HG03060 (cell line): ENCODE data around the gene GAGE12E.
"Not testable (repeated sequence)": the region's sequence is repeated elsewhere in the genome, so short reads cannot be mapped to it uniquely, and the experiment has no call there.

Experiments used
- ATAC-seq: cut with Tn5 transposase; IDR thresholded peaks from one replicate; pipeline ENCODE4 v1.9.1; 2021; ENCODE audit warnings: low read depth, moderate number of reproducible peaks; ENCODE audit not compliant: unreplicated experiment

Gene GAGE12E, protein sequence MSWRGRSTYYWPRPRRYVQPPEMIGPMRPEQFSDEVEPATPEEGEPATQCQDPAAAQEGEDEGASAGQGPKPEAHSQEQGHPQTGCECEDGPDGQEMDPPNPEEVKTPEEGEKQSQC

GRCh38 chrX:49550989-49551388 lies at the start of gene GAGE12E:
TSS of gene GAGE12E (plus strand) at chrX:49551289. CDS start at chrX:49552444, 1,155 bp downstream.
- not testable (repeated sequence) for ATAC-seq

- ATAC-seq: not testable (repeated sequence)
Observed at GRCh38 chrX:49531877-49532276, 19.2 kb upstream of the GAGE12E start, which contains the start of gene GAGE12C. TSS of gene GAGE12C (plus strand) at chrX:49532177. CDS start at chrX:49533332, 1,155 bp downstream.

- not testable (repeated sequence) for ATAC-seq
Observed at GRCh38 chrX:49541433-49541832, 9.7 kb upstream of the GAGE12E start, which contains the start of gene GAGE12D. TSS of gene GAGE12D (plus strand) at chrX:49541733. CDS start at chrX:49542888, 1,155 bp downstream.

- not testable (repeated sequence) for ATAC-seq
Observed at GRCh38 chrX:49560542-49560941, 9.5 kb downstream of the GAGE12E start, which contains the start of gene GAGE12F. TSS of gene GAGE12F (plus strand) at chrX:49560842. CDS start at chrX:49561997, 1,155 bp downstream.

DNA sequence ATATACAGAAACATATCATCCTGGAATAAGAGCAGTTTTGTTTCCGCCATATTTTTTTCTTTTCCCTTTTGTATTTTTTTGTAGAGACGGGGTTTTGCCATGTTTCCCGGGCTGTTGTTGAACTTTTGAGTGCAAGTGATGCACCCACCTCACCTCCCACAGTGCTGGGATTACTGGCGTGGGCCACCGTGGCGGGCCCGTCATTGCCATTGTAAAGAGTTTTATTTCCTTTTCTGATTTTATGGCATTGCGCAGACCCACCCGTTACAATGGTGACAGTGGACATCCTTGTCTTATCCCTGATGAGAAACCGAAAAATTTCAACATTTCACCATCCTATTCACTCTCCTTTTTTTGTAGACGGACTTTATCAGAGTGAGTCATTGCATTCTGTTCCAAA lies 17.6 kb downstream of the GAGE12E start:
- ATAC-seq: not testable (repeated sequence)

GRCh38 chrX:49569152-49569551 lies 18.1 kb downstream of the GAGE12E start:
- ATAC-seq: not testable (repeated sequence)

- not testable (repeated sequence) for ATAC-seq
Observed at GRCh38 chrX:49570100-49570499, 19.0 kb downstream of the GAGE12E start, which contains the start of gene GAGE12G. TSS of gene GAGE12G (plus strand) at chrX:49570400. CDS start at chrX:49571555, 1,155 bp downstream.

- not testable (repeated sequence) for ATAC-seq
Observed at GRCh38 chrX:49579649-49580048, 28.6 kb downstream of the GAGE12E start, which contains the start of gene GAGE12H. TSS of gene GAGE12H (plus strand) at chrX:49579949. CDS start at chrX:49581104, 1,155 bp downstream.

DNA sequence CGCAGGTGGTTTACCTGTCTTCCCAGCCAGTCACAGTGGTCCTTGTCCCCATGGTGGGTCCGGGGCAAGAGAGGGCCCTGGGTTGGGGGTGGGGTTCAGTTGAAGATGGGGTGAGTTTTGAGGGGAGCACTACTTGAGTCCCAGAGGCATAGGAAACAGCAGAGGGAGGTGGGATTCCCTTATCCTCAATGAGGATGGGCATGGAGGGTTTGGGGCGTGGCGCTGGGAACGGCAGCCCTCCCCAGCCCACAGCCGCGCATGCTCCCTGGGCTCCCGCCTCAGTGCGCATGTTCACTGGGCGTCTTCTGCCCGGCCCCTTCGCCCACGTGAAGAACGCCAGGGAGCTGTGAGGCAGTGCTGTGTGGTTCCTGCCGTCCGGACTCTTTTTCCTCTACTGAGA lies 38.1 kb downstream of the GAGE12E start, which contains the start of gene GAGE2A:
Gene GAGE2A (plus strand): TSS at position 301 of the 400 bp plus-strand sequence. CDS start 1,155 bp downstream, outside the sequence.
- ATAC-seq: not testable (repeated sequence)

DNA sequence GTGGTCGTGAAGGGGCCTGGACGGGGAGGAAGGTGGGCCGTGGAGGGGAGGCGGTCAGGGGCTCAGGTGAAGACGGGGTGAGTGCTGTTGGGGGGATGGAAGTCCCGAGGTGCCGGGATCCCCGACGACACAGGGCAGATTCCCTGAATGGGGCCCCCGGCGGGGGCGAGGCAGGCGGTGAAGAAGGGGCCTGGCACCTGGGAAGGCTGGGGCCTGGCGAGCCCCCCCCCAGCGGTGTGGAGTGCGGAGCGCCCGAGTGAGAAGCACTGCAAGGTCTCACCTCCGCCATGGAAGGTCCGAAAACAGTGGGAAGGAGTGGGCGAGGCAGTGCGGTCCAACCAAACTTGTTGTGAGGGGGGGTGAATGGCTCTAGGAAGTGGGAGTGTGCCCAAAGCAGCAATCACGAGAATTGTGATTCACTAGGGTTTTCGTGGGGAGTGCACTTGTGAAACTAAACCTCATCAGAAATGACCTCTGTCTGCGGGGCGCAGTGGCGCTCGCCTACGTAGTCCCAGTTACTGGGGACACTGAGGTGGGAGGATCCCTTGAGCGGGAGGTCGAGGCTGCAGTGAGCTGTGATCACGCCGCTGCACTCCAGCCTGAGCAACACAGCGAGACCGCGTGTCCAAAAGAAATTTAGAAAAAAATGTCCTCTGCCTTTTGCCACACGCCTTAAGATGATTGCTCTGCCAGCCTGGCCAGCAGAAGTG lies 38.8 kb downstream of the GAGE12E start:
- not testable (repeated sequence) for ATAC-seq

DNA sequence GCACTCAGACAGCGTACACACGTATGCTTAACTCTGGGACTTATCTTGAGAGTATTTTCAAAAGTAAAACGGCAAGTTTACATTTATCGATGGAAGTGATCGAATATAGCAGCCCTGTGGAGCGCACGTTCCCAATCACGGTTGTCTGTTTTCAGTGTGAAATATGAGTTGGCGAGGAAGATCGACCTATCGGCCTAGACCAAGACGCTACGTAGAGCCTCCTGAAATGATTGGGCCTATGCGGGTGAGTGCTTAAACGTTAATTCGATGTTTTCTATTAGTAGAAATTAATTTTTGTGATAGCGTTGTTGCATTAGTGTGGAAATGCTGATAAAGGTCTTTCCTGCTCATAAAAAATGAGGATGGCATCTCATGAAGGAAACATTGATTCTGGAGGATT lies 39.4 kb downstream of the GAGE12E start:
- not testable (repeated sequence) for ATAC-seq

DNA sequence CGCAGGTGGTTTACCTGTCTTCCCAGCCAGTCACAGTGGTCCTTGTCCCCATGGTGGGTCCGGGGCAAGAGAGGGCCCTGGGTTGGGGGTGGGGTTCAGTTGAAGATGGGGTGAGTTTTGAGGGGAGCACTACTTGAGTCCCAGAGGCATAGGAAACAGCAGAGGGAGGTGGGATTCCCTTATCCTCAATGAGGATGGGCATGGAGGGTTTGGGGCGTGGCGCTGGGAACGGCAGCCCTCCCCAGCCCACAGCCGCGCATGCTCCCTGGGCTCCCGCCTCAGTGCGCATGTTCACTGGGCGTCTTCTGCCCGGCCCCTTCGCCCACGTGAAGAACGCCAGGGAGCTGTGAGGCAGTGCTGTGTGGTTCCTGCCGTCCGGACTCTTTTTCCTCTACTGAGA lies 47.6 kb downstream of the GAGE12E start, which contains the start of gene GAGE1:
Gene GAGE1 (plus strand): TSS at position 301 of the 400 bp plus-strand sequence. CDS start 1,155 bp downstream, outside the sequence.
- ATAC-seq: not testable (repeated sequence)
